ENCODE data around the gene SUGCT. TPM values are rescaled to one million over a fixed set of nuclear protein-coding genes. Genes with fewer than 3 reads are reported as not detected.

Gene SUGCT
- total and polyA plus RNA-seq, 3 experiments from 2014 or later: 1.1 to 1.4 (median 1.3) TPM

- POLR2A ChIA-PET: no interaction called here
- no peaks in the 10 kb centered on the region for H3K27me3 ChIP-seq (ENCODE audit: insufficient read depth, low read length, poor library complexity, severe bottlenecking)
- CTCF ChIA-PET: no interaction called here
- H3K27ac ChIP-seq (ENCODE audit: low read depth, low read length): no peak overlapping the region
- Mint-ChIP-seq H3K9me3 (peaks cover 9 to 33% (median 14%) of the 10 kb centered on the region in 5 donors), H3K4me1 (no peaks in the 10 kb centered on the region), H3K27me3 (no peaks in the 10 kb centered on the region), H3K27ac (no peak overlapping the region), H3K4me3 (no peak overlapping the region), H3K36me3 (no peaks in the 10 kb centered on the region)
- H3K4me3 ChIP-seq (ENCODE audit: low read length): no peak overlapping the region
- no peaks in the 10 kb centered on the region for H3K9me3 ChIP-seq (ENCODE audit: low read length)
- no peaks in the 10 kb centered on the region for H3K36me3 ChIP-seq (ENCODE audit: insufficient read depth, low read length)
- DNase-seq: no peak
- no peaks in the 10 kb centered on the region for H3K4me1 ChIP-seq (ENCODE audit: insufficient read depth, low read length)
These were observed 765.1 kb downstream of the SUGCT start for GRCh38 chr7:40899636-40900507.

GRCh38 chr7:40903872-40904271 is 769.1 kb downstream of the SUGCT start:
- H3K27me3 Mint-ChIP-seq: no peaks in the 10 kb centered on the region
- no peak for DNase-seq
- H3K4me1 Mint-ChIP-seq: no peaks in the 10 kb centered on the region
- no peaks in the 10 kb centered on the region for H3K4me1 ChIP-seq (ENCODE audit: insufficient read depth, low read length)
- H3K4me3 ChIP-seq (ENCODE audit: low read length): no peak overlapping the region
- CTCF ChIA-PET: no interaction called here
- H3K9me3 ChIP-seq (ENCODE audit: low read length): no peaks in the 10 kb centered on the region
- H3K27me3 ChIP-seq (ENCODE audit: insufficient read depth, low read length, poor library complexity, severe bottlenecking): no peaks in the 10 kb centered on the region
- H3K4me3 Mint-ChIP-seq: no peak overlapping the region
- H3K27ac ChIP-seq (ENCODE audit: low read depth, low read length): no peak overlapping the region
- H3K36me3 ChIP-seq (ENCODE audit: insufficient read depth, low read length): no peaks in the 10 kb centered on the region
- no peaks in the 10 kb centered on the region for H3K36me3 Mint-ChIP-seq
- H3K9me3 Mint-ChIP-seq: peaks cover 0 to 23% (median 8%) of the 10 kb centered on the region in 5 donors
- H3K27ac Mint-ChIP-seq: no peak overlapping the region
- POLR2A ChIA-PET: no interaction called here

- Mint-ChIP-seq H3K4me1 (no peaks in the 10 kb centered on the region), H3K36me3 (no peaks in the 10 kb centered on the region), H3K9me3 (peaks cover 0 to 13% (median 2%) of the 10 kb centered on the region in 5 donors), H3K27me3 (no peaks in the 10 kb centered on the region), H3K4me3 (no peak overlapping the region), H3K27ac (no peak overlapping the region)
- H3K4me1 ChIP-seq (ENCODE audit: insufficient read depth, low read length): no peaks in the 10 kb centered on the region
- CTCF ChIA-PET: no interaction called here
- H3K4me3 ChIP-seq (ENCODE audit: low read length): no peak overlapping the region
- H3K27me3 ChIP-seq (ENCODE audit: insufficient read depth, low read length, poor library complexity, severe bottlenecking): no peaks in the 10 kb centered on the region
- DNase-seq: no peak
- no peaks in the 10 kb centered on the region for H3K36me3 ChIP-seq (ENCODE audit: insufficient read depth, low read length)
- no peak overlapping the region for H3K27ac ChIP-seq (ENCODE audit: low read depth, low read length)
- POLR2A ChIA-PET: no interaction called here
- H3K9me3 ChIP-seq (ENCODE audit: low read length): no peaks in the 10 kb centered on the region
These were observed 772.5 kb downstream of the SUGCT start for GRCh38 chr7:40907286-40907685.

- Histone ChIP-seq H3K9me3 (ENCODE audit: low read length) (no peaks in the 10 kb centered on the region), H3K27me3 (ENCODE audit: insufficient read depth, low read length, poor library complexity, severe bottlenecking) (no peaks in the 10 kb centered on the region), H3K27ac (ENCODE audit: low read depth, low read length) (no peak overlapping the region), H3K4me3 (ENCODE audit: low read length) (no peak overlapping the region), H3K36me3 (ENCODE audit: insufficient read depth, low read length) (no peaks in the 10 kb centered on the region), H3K4me1 (ENCODE audit: insufficient read depth, low read length) (no peaks in the 10 kb centered on the region)
- POLR2A ChIA-PET: no interaction called here
- H3K4me3 Mint-ChIP-seq: no peak overlapping the region
- no peak overlapping the region for H3K27ac Mint-ChIP-seq
- H3K27me3 Mint-ChIP-seq: no peaks in the 10 kb centered on the region
- H3K9me3 Mint-ChIP-seq: peaks cover 0 to 14% (median 7%) of the 10 kb centered on the region in 5 donors
- CTCF ChIA-PET: no interaction called here
- DNase-seq: no peak
- H3K4me1 Mint-ChIP-seq: no peaks in the 10 kb centered on the region
- H3K36me3 Mint-ChIP-seq: no peaks in the 10 kb centered on the region
These were observed 774.7 kb downstream of the SUGCT start for GRCh38 chr7:40909346-40909980.

Other genes with a start within 250 kb of the SUGCT start
- gene CDK13, start 184.7 kb upstream of the SUGCT start, total RNA-seq: 10 to 100 TPM; 43.2 to 43.9 TPM
- gene CDK13, start 184.7 kb upstream of the SUGCT start, polyA plus RNA-seq: 45.8 TPM
- gene MPLKIP, start 383 bp upstream of the SUGCT start, total RNA-seq: 10 to 100 TPM; 33.4 to 33.5 TPM
- gene MPLKIP, start 383 bp upstream of the SUGCT start, polyA plus RNA-seq: 60.8 TPM